Left ventricle myocardium inferior (tissue), 1 donor: ENCODE results near the gene GPR55. TPM values are rescaled to one million over a fixed set of nuclear protein-coding genes. Genes with fewer than 3 reads are reported as not detected.

ENCODE experiments used
- DNase-seq: peaks from one replicate; pipeline ENCODE4 v3.0.0-alpha.2; 2020
- H3K27ac ChIP-seq: fragments of 200-600 bp; replicated peaks from 2 replicates; pipeline ENCODE4 v1.8.0; 2021
- H3K27me3 ChIP-seq: fragments of 200-600 bp; 2 replicates; pipeline ENCODE4 v1.8.0; 2021; ENCODE audit warnings: low read depth
- H3K36me3 ChIP-seq: fragments of 200-600 bp; 2 replicates; pipeline ENCODE4 v1.8.0; 2021
- H3K4me1 ChIP-seq: fragments of 200-600 bp; 2 replicates; pipeline ENCODE4 v1.8.0; 2021
- H3K4me3 ChIP-seq: fragments of 200-600 bp; 2 replicates; pipeline ENCODE4 v1.8.0; 2021; ENCODE audit warnings: mild to moderate bottlenecking, moderate library complexity
- H3K9me3 ChIP-seq: fragments of 200-600 bp; replicated peaks from 2 replicates; pipeline ENCODE4 v1.8.0; 2021
- intact Hi-C: fragments of 100-400 bp; cut with micrococcal nuclease; formaldehyde crosslinking; loops from one replicate; pipeline ENCODE4 v1.11.0; 2022
- total RNA-seq: library from RNA; stranded (reverse); fragmentation: NEBNext Ultra II Directional; extraction: Animal tissue kit (Norgen Biotek cat#: 25700); gene quantifications from one replicate; pipeline ENCODE4 v1.2.1, GENCODE V29; 2021
- TF ChIP-seq, protein P1 (sequence below): fragments of 200-600 bp; IDR thresholded peaks from 2 replicates; pipeline ENCODE4 v1.8.0; 2021; ENCODE audit warnings: antibody characterized with exemption, mild to moderate bottlenecking, borderline replicate concordance
- donor health status: DM: no; HTN: yes; CAD: no; lungs with severe emphysema.

GPR55 gene
- total RNA-seq, 1 donor from 2014 or later, result not detected

DNA sequence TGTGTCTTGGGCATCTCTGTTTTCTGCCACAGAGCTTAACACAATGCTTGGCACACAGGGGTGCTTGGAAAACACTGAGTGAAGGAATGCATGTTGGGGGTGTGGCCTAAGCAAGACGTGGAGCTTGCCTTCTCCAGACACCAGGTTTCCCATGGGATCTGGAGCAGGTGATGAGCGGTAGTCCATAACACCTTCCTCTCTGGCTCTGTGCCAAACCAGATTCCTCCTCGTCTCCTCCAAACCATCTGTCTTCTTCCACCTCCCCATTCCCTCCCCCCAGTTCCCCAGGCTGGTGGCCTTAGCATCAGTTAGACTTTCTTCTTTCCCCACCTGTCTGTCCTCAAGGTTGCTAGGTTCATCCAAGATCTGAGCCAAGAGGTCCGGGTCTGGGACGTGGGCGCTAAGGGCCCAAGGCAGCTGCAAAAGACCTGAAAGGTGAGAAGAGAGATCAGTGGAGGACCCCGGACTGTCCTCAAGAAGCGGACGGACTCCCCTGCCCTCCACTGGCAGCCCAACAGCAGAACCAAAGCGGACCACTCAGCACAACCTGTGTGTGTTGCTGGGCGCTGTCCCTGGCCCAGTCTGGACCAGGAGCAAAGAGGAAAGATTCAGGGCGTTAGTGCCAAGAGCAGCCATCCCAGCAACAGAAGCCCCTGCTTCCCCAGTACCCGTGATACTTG is 61.5 kb downstream of the GPR55 start:
- Histone ChIP-seq H3K9me3 (peaks cover 3% of the 10 kb centered on the region), H3K27ac (no peak overlapping the region), H3K27me3 (peaks cover 72% of the 10 kb centered on the region), H3K36me3 (no peaks in the 10 kb centered on the region), H3K4me3 (no peak overlapping the region), H3K4me1 (peaks cover 37% of the 10 kb centered on the region)
- no peak for DNase-seq
- intact Hi-C loops, result no loop called here
- TF ChIP-seq, protein P1, sequence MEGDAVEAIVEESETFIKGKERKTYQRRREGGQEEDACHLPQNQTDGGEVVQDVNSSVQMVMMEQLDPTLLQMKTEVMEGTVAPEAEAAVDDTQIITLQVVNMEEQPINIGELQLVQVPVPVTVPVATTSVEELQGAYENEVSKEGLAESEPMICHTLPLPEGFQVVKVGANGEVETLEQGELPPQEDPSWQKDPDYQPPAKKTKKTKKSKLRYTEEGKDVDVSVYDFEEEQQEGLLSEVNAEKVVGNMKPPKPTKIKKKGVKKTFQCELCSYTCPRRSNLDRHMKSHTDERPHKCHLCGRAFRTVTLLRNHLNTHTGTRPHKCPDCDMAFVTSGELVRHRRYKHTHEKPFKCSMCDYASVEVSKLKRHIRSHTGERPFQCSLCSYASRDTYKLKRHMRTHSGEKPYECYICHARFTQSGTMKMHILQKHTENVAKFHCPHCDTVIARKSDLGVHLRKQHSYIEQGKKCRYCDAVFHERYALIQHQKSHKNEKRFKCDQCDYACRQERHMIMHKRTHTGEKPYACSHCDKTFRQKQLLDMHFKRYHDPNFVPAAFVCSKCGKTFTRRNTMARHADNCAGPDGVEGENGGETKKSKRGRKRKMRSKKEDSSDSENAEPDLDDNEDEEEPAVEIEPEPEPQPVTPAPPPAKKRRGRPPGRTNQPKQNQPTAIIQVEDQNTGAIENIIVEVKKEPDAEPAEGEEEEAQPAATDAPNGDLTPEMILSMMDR, result no peak

DNA sequence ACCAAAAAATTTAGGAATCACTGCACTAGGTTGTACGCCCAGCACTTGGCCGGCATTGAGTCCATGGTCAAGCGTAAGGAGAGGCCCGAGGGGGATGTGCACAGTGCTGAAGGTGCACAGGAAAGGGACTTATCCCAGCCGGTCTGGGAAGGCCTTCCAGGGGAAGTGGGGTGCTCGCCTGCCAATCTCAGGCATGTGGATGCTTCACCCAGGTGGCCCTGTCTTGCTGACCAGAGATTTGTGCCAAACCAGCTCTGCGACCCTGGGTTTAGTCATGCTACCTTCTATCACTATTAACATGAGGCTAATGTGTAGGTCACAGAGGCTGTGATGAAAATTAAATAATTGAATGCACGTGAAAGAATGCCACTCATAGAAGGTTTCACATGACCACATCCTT is 62.0 kb downstream of the GPR55 start:
- Histone ChIP-seq H3K9me3 (peaks cover 8% of the 10 kb centered on the region), H3K4me3 (no peak overlapping the region), H3K27ac (no peak overlapping the region), H3K36me3 (no peaks in the 10 kb centered on the region), H3K4me1 (peaks cover 37% of the 10 kb centered on the region), H3K27me3 (peaks cover 78% of the 10 kb centered on the region)
- no peak for DNase-seq
- TF ChIP-seq, protein P1, result no peak
- intact Hi-C loops, result no loop called here

DNA sequence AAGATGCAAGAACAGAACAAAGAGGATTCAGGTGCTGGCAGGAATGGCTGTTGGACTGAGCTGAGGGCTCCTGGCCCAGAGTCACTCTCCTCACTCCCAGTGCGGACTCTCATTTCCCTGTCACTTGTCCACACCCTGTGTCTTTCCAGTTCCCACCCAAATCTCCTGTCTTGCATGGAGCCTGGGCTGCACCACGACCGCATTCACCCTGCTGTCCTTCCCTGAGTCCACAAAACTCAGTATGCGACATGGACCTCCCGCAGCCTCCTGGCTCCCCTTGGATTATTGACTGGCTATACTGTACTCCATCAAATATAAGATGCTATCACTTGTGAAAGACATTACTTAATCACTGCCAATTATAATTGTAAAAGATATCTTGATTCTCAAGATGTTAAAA is 62.8 kb downstream of the GPR55 start:
- Histone ChIP-seq H3K27me3 (peaks cover 85% of the 10 kb centered on the region), H3K36me3 (no peaks in the 10 kb centered on the region), H3K27ac (no peak overlapping the region), H3K4me1 (peaks cover 30% of the 10 kb centered on the region), H3K9me3 (peaks cover 9% of the 10 kb centered on the region), H3K4me3 (no peak overlapping the region)
- no peak for DNase-seq
- intact Hi-C loops, result no loop called here
- TF ChIP-seq, protein P1, result no peak

DNA sequence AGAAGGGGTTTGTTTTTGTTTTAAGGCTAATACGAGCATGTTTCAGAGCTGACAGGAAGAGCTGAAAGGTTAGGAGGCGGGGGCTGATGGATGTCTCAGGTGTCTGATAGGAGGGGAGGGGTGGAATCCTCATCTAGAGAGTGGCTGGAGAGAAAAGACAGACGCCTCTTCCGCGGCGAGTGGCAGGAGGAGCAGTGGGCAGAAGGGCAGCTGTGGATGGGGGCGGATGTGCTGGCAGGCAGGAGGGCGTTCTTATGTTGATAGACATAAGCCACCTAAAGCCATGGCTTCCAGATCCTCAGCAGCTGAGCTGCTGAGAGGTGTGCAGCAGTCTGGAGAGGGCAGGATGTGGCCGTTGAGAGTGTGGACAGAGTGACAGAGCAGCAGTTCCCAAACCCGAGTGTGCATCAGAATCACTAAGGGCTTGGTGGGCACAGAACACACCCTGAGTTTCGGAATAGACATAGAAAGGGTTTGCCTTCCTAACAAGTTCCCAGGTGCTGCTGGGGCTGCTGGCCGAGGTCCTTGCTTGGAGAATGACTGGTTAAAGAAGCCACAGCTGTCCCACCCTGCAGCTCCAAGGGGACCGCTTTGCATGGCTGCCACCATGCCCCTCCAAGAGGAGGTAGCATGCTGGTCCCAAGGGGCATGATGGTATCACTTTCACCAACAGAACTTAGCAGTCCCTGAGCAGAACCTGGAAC is 63.3 kb downstream of the GPR55 start:
- peaks cover 91% of the 10 kb centered on the region for H3K27me3 ChIP-seq

More for the DNA sequence above, 63.3 kb downstream of the GPR55 start:
- peaks cover 24% of the 10 kb centered on the region for H3K4me1 ChIP-seq
- H3K4me3 ChIP-seq, result no peak overlapping the region
- peaks cover 9% of the 10 kb centered on the region for H3K9me3 ChIP-seq
- no peak for DNase-seq
- TF ChIP-seq, protein P1, result no peak
- no peaks in the 10 kb centered on the region for H3K36me3 ChIP-seq
- H3K27ac ChIP-seq, result no peak overlapping the region
- intact Hi-C loops, result no loop called here

Other genes starting within 250 kb of the GPR55 start
- gene CAB39, start 212.4 kb downstream of the GPR55 start, total RNA-seq, result 92.2 TPM
- 25.5 TPM for gene ITM2C, start 60.3 kb downstream of the GPR55 start, total RNA-seq
- gene SPATA3, start 70.9 kb upstream of the GPR55 start, total RNA-seq, result not detected
- gene C2orf72, start 112.3 kb upstream of the GPR55 start, total RNA-seq, result 0.05 TPM
- 90.5 TPM for gene PSMD1, start 131.6 kb upstream of the GPR55 start, total RNA-seq
- 1.5 TPM for gene HTR2B, start 199.8 kb upstream of the GPR55 start, total RNA-seq